Stimulated activated CD8-positive, alpha-beta memory T cell treated with anti-CD3 and anti-CD28 coated beads, Interleukin-12 subunit alpha, Interleukin-12 subunit beta, amount 100 ng/mL, for 4 hours (primary cell): ENCODE measurements around the gene XIRP2.

Experiments
- DNase-seq: peaks from one replicate; pipeline ENCODE4 v3.0.0-alpha.2; 2020; ENCODE audit warnings: low read depth

Gene XIRP2

DNA sequence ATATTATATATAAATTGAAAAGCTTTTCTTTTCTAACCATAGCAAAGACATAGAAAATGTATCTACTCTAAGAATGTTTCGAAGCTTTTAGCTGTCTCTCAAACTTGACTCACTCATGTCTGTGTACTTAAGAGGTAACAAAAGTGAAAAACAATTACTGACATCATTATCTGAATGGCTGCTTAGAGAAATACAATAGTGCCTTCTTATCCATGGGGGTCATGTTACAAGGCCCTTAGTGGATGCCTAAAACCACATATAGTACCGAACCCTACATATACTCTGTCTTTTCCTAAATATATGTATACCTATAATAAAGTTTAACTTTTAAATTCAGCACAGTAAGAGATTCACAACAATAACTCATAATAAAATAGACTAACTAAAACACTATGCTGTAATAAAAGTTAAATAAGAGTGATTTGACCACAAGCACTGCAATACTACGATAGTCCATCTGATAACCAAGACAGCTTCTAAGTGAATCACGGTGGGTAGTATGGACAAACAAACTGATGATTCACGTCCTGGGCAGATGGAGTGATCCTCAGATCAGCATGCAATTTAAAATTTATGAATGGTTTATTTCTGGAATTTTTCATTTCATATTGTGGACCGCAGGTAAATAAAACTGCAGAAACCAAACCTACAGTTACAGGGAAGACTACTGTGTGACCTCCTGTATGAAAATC, 246.2 kb downstream of the XIRP2 start:
- no peak for DNase-seq

- DNase-seq, result no peak
These were observed 247.4 kb downstream of the XIRP2 start for GRCh38 chr2:167135706-167136105.

DNA sequence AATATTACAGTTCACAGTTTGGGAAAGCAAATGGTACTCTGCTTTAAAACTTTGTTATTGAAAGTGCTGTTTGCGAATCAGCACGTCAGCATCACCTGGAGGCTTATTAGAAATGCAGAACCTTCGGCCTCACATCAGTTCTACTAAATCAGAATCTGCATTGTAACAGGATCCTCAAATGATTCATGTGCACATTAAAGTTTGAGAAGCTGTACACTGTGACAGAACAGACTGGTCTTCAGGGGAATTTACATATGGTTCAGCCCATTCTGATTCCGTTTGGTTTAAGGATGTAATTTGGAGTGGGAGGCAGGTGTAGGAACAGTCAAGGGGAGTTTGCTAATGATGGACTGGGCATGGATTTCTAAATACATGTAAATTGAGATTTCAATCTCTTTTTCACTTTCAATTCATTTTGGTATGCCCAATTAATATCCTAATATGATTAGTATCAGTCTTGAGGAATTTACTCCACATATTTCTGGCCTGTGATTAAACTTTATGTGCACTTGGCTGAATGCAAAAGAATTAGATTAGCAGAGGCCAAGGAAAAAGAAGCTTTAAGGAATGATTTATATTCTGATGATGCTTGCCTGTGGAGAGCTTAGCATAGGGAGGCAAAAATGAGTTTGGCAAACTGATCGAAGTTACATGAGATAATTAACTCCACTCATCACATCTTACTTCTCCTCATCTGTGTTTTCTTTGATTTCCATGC, 248.8 kb downstream of the XIRP2 start:
- DNase-seq, result no peak

- DNase-seq, result no peak
These were observed 252.1 kb downstream of the XIRP2 start for GRCh38 chr2:167140330-167140729.

DNA sequence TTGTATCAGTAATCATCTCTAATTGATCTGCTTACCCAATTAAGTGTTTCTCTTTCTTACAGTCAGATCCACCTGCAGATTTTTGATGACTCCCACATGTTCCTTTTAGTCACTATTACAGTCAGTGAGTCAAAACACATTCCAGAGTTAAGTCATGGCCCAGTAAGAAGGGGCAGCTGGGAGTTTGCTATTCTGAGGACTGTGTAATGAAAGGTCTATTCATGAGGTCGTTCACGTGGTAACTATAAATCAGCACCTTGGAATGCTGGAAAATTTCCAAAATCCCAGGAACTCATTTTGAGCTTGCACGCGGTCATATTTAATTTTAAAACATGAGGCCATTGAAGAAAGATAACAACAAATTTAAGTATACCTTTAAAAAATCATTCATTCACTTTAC, 252.5 kb downstream of the XIRP2 start:
- no peak for DNase-seq

- DNase-seq, result no peak
These were observed 254.3 kb downstream of the XIRP2 start for GRCh38 chr2:167142554-167142953.

DNA sequence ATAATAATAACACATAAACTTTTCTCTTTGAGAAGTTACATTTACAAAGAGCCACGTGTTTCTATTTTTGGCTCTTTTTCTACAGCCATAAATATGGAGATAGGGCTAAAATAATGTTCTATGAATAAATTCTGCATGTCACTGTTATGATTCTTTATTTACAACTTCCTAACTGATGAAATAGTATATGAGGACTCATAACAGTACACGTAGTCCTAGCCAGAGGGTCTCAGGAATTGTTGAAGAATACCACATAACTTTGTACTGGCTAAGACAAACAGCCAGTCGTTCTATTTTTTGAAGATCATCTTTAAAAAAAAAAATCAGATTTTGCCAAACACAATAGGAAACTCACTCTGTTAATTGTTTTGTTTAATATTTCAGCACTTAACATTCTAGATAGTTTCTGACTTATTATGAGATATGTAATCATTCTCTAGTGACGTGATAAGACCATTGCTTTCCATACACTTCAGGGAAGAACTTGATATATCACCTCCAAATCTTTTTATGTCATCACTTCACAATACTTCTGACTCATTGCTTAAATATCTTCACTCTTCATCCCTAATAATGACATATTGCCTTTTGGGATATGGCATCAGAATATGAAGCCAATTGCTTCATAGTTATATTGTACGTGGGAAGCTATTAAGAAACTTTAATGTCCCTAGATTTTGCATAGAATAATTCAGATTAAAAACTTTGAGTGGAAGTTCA, 256.1 kb downstream of the XIRP2 start:
- no peak for DNase-seq

DNA sequence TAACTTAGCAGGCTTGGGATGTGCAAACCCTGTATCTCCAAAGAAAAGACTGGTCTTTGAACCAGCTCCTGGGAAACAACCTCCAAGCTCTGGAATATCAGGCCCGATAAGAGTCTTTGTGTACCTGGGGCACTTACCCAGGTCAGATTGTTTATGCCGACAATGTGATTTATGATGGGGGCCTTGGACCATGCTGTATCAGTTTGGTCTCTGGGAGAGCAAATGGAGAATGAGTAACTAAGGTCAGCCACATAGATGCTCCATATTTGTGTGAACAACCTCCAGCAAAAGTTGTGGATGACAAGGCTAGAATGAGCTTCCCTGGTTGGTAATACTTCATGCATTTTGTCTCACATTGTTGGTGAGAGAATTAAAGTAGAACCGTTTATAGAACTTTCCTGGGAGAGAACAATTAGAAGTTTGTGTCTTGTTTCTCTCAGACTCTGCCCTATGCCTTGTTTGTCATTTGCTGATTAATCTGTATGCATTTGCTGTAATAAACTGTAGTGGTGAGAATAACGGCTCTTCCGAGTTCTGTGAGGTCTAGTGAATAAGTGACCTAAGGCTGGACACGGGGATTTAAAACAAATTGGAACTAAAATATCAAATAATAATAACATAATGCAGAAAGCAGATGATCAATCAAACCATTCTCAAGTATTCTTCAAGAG, 259.1 kb downstream of the XIRP2 start:
- no peak for DNase-seq

DNA sequence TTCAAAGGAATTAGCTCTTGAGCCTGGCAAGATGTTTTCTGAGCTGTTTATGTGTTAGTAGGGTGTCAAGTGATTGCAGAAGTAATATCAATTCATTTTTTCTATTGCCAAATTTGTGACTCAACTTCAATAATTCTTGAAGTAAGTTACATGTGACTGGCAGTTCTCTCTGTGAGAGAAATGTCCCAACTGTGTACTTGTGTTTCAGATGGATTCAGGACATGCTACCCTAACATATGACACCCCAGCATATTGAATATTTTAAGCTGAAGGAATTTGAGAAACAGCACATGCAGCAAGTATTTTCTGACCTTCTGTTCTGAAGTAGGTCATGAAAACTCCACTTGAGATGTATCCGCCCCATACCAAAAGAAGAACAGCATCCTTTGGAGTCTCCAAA, 263.6 kb downstream of the XIRP2 start:
- no peak for DNase-seq

DNA sequence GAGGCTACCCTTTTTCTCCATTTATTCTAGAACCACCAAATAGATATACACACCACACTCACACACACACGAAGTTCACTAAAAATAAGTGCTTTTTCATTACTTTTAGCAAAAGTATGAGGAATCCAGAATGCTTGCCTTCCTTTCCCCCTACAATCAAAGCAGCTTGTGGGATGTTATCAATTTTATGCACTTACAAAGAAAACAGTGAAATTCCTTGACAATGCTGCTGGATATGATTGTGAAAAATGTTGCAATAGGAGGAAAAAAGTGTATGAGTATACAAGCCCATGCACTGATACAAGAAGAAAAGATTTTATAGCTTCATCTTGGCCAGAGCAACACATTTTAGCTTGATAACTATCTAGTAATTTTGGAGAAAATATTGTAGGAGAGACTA, 269.2 kb downstream of the XIRP2 start:
- DNase-seq, result no peak

DNA sequence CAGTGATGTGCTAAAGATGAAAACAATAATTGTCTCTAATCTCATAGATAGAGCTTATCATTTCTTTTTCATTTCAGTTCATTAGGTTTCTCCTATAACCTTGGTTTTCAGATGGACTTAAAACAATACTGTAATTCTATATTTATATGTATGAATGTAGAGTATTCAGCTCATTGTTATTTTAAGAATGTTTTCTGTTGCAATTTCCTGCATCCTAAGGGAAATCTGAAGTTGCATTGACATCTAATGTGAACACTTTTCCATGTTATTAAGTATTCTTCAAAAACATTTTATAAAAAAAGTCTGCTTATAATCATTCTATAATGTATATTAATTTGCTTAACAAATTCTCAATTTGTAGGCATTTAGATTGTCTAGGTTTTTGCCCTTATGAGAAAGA, 288.9 kb downstream of the XIRP2 start:
- DNase-seq, result no peak

GRCh38 chr2:167181134-167181533, 292.9 kb downstream of the XIRP2 start:
- DNase-seq, result no peak

- no peak for DNase-seq
These were observed 293.4 kb downstream of the XIRP2 start for GRCh38 chr2:167181688-167182087.

DNA sequence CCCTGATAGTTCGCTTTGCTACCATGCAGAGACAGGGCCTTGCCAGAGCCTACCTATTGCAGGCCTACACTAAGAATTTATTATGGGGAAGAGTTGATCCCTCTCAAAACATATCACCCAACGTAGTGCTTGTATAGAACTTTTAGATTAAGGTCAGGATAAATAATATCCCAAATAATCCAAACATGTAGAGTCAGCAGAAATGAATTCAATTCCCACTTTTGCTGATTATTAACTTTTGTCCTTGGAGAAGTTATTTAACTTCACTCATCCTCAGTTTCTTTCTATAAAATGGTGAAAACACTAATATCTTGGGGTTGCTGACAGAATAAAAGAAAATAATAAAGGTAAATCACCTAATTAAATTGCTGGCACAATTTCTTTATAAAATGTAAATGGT, 294.1 kb downstream of the XIRP2 start:
- no peak for DNase-seq

DNA sequence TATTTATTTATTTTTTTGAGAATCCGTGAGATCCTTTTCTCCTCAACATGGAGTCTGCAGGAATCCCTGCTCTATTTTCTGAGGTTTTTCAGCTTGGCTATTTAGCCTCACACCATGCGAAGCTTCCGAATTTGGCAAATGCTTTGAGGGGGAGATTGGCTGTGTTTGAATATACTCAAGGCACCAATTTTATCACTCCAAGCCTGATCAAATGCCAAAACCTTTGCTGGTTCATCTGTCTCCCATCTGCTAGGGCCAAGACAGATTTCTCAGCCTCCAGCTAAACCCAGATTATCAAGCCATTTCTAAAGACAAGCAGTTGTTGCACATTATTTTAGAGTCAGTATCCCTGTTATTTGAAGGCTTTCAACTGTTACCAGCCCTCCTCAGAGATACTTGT, 295.7 kb downstream of the XIRP2 start:
- no peak for DNase-seq

DNA sequence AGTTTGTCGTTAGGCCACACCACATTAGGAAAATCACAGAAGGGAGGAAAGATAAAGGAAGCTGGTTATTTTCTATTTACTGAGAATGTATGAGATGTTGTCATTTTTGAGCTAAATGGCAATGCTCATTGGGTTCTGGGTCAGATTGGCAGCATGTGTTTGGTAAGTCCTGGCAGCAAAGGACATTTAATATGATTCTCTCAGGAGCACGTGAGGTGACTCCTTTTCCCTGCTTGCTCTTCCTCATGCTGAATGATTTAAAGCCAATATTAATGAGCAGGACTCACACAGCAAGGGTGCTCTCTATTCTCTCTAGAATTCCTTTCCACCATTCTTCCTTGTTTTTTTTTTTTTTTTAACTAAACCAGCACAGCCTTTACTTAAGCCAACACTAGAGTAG, 298.2 kb downstream of the XIRP2 start:
- DNase-seq, result no peak

DNA sequence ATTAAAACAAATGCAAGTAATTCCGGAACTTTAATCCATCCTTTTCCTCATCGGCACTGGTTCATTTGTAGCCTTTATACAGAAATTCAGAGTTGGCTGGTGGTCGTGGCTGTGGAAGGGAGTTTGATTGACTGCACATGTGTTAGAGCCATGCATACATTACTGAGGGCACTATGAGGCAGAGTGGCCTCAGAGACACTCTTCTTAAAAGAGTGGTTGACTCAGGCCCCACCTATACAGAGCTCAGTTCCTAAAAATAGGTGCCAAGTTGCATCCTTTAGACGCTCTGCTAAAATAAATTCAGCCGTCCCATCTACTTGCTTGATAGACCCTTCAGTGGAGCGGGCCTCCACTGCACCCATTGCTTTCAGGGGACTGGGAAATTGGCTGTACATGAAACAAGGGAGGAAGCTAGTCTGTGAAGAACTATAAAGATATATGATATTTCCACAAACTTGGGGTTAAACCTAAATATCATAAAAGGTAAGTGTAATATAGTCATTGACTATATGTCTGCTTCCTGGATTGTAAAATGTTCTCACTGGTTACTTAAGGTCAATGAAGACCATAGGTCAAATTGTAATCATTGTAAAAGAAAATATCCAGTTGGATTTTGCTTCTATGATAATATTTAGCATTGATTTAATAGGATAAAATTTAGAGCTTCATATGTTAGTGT, 298.9 kb downstream of the XIRP2 start:
- DNase-seq, result no peak

- DNase-seq, result no peak
These were observed 300.0 kb downstream of the XIRP2 start for GRCh38 chr2:167187978-167188967.

- DNase-seq, result no peak
These were observed 301.8 kb downstream of the XIRP2 start for GRCh38 chr2:167190053-167190452.

- DNase-seq, result no peak
These were observed 303.3 kb downstream of the XIRP2 start for GRCh38 chr2:167191588-167191987.

GRCh38 chr2:167192833-167193232, 304.6 kb downstream of the XIRP2 start:
- no peak for DNase-seq
